GM13976 (cell line): ENCODE results near the gene GLRX2.

ENCODE experiments used
- DNase-seq: peaks from one replicate; pipeline ENCODE4 v3.0.0; 2012; ENCODE audit warnings: low spot score
- CTCF ChIP-seq: IDR thresholded peaks from 2 replicates; pipeline ENCODE4 v1.5.1; 2012; ENCODE audit warnings: borderline replicate concordance, mild to moderate bottlenecking; ENCODE audit not compliant: insufficient read depth; ENCODE audit errors: extremely low read depth, missing control alignments, control extremely low read depth
- in situ Hi-C: fragments of 300-500 bp; cut with MboI; formaldehyde crosslinking; loops from one replicate; pipeline ENCODE4 v1.12.0; 2022; ENCODE audit warnings: low sequenced_read_pairs, mixed read lengths, inconsistent platforms; ENCODE audit not compliant: unreplicated experiment

Gene GLRX2

GRCh38 chr1:193140254-193140653 lies 35.0 kb upstream of the GLRX2 start:
- no peak for DNase-seq
- TF ChIP-seq CTCF = no peak
- in situ Hi-C loops = no loop called here

GRCh38 chr1:193131266-193131860 lies 26.1 kb upstream of the GLRX2 start:
- DNase-seq = peak; percentile 37
- in situ Hi-C loops = no loop called here
- TF ChIP-seq CTCF = no peak

GRCh38 chr1:193125369-193125768 lies 20.2 kb upstream of the GLRX2 start:
- no peak for DNase-seq
- in situ Hi-C loops = no loop called here
- no peak for TF ChIP-seq CTCF

GRCh38 chr1:193123751-193124150 lies 18.5 kb upstream of the GLRX2 start:
- no peak for TF ChIP-seq CTCF

GRCh38 chr1:193121616-193122593 lies 16.7 kb upstream of the GLRX2 start, which contains the start of gene CDC73:
TSS of gene CDC73 (plus strand) at chr1:193122031. CDS start at chr1:193122201, 170 bp downstream.
- TF ChIP-seq CTCF = peak; percentile 98
- DNase-seq = peak; percentile 95
- in situ Hi-C loops = loop anchor here (25.0 kb wide), 1 partner anchor 310 kb away; the partner anchor contains the start of gene RGS2

More at GRCh38 chr1:193123751-193124150, 18.5 kb upstream of the GLRX2 start:
- in situ Hi-C loops = loop anchor here (25.0 kb wide), 1 partner anchor 311 kb away; the partner anchor contains the start of gene RGS2
- DNase-seq = no peak

GRCh38 chr1:193120604-193121166 lies 15.5 kb upstream of the GLRX2 start:
- TF ChIP-seq CTCF = no peak
- DNase-seq = no peak
- in situ Hi-C loops = loop anchor here (25.0 kb wide), 1 partner anchor 308 kb away; the partner anchor contains the start of gene RGS2
